ENCODE measurements around the gene CAMK2A. TPM values are rescaled to one million over a fixed set of nuclear protein-coding genes. Genes with fewer than 3 reads are reported as not detected.

The CAMK2A gene
- total and polyA plus RNA-seq, 7 donors = 0.44 to 2.1 (median 0.64) TPM; not detected in 1

DNA sequence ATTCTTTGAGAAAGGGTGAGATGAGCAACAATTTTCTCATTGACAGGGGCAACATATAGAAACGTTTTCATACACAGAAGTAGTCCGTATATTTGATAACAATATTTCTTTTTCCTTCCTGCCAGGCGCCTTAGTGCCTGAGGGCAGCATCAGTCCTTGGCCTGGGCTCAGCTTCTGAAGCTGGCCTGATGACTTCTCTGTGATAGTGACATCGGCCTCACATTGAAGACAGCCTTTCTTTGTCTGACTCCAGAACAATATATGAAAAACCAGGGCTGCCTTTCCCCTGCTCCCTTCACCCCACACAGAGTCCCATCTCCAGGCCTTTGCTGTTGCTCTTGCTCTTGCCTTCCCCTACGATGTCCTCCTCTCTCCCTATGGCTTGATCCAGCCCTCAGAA, 43.8 kb upstream of the CAMK2A start:
- no peak overlapping the region for H3K27ac ChIP-seq
- intact Hi-C loops (cut with DNase I) = no loop called here
- no peaks in the 10 kb centered on the region for H3K9me3 ChIP-seq
- H3K4me1 ChIP-seq = peaks cover 0 to 7% (median 0%) of the 10 kb centered on the region in 4 donors
- no peak for DNase-seq
- no peak overlapping the region for H3K4me3 ChIP-seq
- no peaks in the 10 kb centered on the region for H3K27me3 ChIP-seq
- no peaks in the 10 kb centered on the region for H3K36me3 ChIP-seq
- TF ChIP-seq, protein P1, sequence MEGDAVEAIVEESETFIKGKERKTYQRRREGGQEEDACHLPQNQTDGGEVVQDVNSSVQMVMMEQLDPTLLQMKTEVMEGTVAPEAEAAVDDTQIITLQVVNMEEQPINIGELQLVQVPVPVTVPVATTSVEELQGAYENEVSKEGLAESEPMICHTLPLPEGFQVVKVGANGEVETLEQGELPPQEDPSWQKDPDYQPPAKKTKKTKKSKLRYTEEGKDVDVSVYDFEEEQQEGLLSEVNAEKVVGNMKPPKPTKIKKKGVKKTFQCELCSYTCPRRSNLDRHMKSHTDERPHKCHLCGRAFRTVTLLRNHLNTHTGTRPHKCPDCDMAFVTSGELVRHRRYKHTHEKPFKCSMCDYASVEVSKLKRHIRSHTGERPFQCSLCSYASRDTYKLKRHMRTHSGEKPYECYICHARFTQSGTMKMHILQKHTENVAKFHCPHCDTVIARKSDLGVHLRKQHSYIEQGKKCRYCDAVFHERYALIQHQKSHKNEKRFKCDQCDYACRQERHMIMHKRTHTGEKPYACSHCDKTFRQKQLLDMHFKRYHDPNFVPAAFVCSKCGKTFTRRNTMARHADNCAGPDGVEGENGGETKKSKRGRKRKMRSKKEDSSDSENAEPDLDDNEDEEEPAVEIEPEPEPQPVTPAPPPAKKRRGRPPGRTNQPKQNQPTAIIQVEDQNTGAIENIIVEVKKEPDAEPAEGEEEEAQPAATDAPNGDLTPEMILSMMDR (IDR thresholded peaks at IDR 0.05) = no peak
- TF ChIP-seq POLR2A (IDR thresholded peaks at IDR 0.05) (no peak), POLR2AphosphoS5 (IDR thresholded peaks at IDR 0.05) (no peak), EP300 (IDR thresholded peaks at IDR 0.05) (no peak)
- 84% methylated on average over 5 of the region's 5 CpGs for WGBS, 2 donors

GRCh38 chr5:150329881-150330876, 40.6 kb upstream of the CAMK2A start:
- 85 to 89% methylated on average over 17 of the region's 17 CpGs for WGBS, 2 donors
- no peaks in the 10 kb centered on the region for H3K27me3 ChIP-seq
- H3K4me1 ChIP-seq = no peaks in the 10 kb centered on the region
- intact Hi-C loops (cut with DNase I) = no loop called here
- no peaks in the 10 kb centered on the region for H3K36me3 ChIP-seq
- no peak overlapping the region for H3K27ac ChIP-seq
- no peak for DNase-seq
- H3K9me3 ChIP-seq = no peaks in the 10 kb centered on the region
- no peak overlapping the region for H3K4me3 ChIP-seq
- TF ChIP-seq POLR2AphosphoS5 (IDR thresholded peaks at IDR 0.05) = no peak
- TF ChIP-seq, protein P1 (IDR thresholded peaks at IDR 0.05) = no peak
- TF ChIP-seq POLR2A (IDR thresholded peaks at IDR 0.05) = no peak
- TF ChIP-seq EP300 (IDR thresholded peaks at IDR 0.05) = no peak

- H3K27ac ChIP-seq = no peak overlapping the region
- no peaks in the 10 kb centered on the region for H3K9me3 ChIP-seq
- intact Hi-C loops (cut with DNase I) = no loop called here
- H3K4me3 ChIP-seq = no peak overlapping the region
- DNase-seq = no peak
- TF ChIP-seq EP300 (IDR thresholded peaks at IDR 0.05) (no peak), POLR2AphosphoS5 (IDR thresholded peaks at IDR 0.05) (no peak), POLR2A (IDR thresholded peaks at IDR 0.05) (no peak)
- TF ChIP-seq, protein P1 (IDR thresholded peaks at IDR 0.05) = no peak
- 65 to 74% methylated on average over 2 of the region's 2 CpGs for WGBS, 2 donors
- H3K4me1 ChIP-seq = no peaks in the 10 kb centered on the region
- H3K36me3 ChIP-seq = no peaks in the 10 kb centered on the region
- H3K27me3 ChIP-seq = no peaks in the 10 kb centered on the region
These were observed 39.5 kb upstream of the CAMK2A start for GRCh38 chr5:150329038-150329437.

GRCh38 chr5:150328515-150328914, 38.9 kb upstream of the CAMK2A start:
- Histone ChIP-seq H3K27ac (no peak overlapping the region), H3K4me1 (no peaks in the 10 kb centered on the region), H3K36me3 (no peaks in the 10 kb centered on the region), H3K4me3 (no peak overlapping the region), H3K9me3 (no peaks in the 10 kb centered on the region), H3K27me3 (no peaks in the 10 kb centered on the region)
- intact Hi-C loops (cut with DNase I) = no loop called here
- TF ChIP-seq POLR2A (IDR thresholded peaks at IDR 0.05) = no peak
- no peak for DNase-seq
- 92 to 95% methylated on average over 2 of the region's 2 CpGs for WGBS, 2 donors

- Histone ChIP-seq H3K36me3 (no peaks in the 10 kb centered on the region), H3K27me3 (no peaks in the 10 kb centered on the region), H3K9me3 (no peaks in the 10 kb centered on the region), H3K4me3 (no peak overlapping the region), H3K4me1 (no peaks in the 10 kb centered on the region), H3K27ac (no peak overlapping the region)
- TF ChIP-seq, protein P1 (IDR thresholded peaks at IDR 0.05) = no peak
- no peak for TF ChIP-seq POLR2AphosphoS5 (IDR thresholded peaks at IDR 0.05)
- TF ChIP-seq EP300 (IDR thresholded peaks at IDR 0.05) = no peak
- TF ChIP-seq POLR2A (IDR thresholded peaks at IDR 0.05) = no peak
- intact Hi-C loops (cut with DNase I) = no loop called here
- no peak for DNase-seq
- WGBS, 2 donors = 68 to 76% methylated on average over 3 of the region's 3 CpGs
These were observed 37.6 kb upstream of the CAMK2A start for GRCh38 chr5:150327139-150327538.

Data from sigmoid colon (tissue), 7 donors.